ENCODE data around the gene OBSL1.

The OBSL1 gene

DNA sequence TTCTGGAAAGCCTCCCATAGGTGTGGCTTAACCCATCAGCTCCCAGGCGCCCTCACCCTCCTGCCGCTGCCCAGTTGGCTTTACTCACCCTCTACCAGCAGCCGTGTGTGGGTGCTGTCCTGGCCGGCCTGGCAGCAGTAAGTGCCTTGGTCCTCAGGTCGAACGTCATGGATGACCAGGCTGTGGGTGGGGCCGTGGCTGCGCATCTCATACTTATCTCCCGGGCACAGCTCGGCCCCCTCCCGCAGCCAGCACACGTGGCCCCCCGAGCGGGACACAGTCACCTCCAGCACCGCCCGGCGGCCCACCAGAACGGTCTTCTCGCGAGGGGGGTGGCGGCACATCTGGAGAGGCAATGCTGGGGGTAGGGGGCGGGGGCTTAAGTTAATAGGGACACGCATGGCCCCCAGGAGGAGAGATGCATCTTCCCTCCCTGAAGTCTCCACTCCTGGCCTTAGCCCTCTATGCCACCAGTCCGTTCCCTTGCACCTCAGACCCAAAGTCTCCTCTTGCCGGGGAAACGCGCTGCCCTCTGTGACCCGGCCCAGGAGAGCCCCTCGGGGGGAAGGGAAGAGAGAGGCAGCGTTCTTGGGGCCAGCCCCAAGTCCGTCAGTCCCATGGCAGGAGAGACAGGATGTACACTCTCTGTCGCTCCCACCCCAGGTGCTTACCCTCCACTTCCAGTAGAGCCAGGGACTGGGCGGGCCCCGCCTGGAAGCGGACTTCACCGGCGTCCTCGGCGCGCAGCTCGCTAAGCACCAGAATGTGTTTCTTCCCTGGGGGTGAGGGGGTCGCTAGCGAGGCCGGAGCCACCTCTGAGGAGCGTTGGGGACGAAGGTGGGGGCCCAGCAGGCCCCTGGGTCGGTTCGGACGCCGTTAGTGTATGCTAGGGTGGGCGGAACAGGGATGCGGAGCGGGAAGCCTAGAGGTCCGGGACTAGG, 19.6 kb downstream of the OBSL1 start:
- no peak for DNase-seq (ENCODE audit: extremely low read depth, low read depth)
- H3K4me3 ChIP-seq (replicated peaks; ENCODE audit: low read depth, low read length) = peak overlapping the region; percentile 44
- TF ChIP-seq CTCF (IDR thresholded peaks at IDR 0.05; ENCODE audit: low read depth, low read length, missing control alignments) = no peak

GRCh38 chr2:219549619-219550018, 21.7 kb downstream of the OBSL1 start:
- DNase-seq (ENCODE audit: extremely low read depth, low read depth) = no peak
- no peak overlapping the region for H3K4me3 ChIP-seq (replicated peaks; ENCODE audit: low read depth, low read length)
- TF ChIP-seq CTCF (IDR thresholded peaks at IDR 0.05; ENCODE audit: low read depth, low read length, missing control alignments) = no peak

- no peak for TF ChIP-seq CTCF (IDR thresholded peaks at IDR 0.05; ENCODE audit: low read depth, low read length, missing control alignments)
- DNase-seq (ENCODE audit: extremely low read depth, low read depth) = no peak
- H3K4me3 ChIP-seq (replicated peaks; ENCODE audit: low read depth, low read length) = no peak overlapping the region
Measured at GRCh38 chr2:219548990-219549389, 22.3 kb downstream of the OBSL1 start.

DNA sequence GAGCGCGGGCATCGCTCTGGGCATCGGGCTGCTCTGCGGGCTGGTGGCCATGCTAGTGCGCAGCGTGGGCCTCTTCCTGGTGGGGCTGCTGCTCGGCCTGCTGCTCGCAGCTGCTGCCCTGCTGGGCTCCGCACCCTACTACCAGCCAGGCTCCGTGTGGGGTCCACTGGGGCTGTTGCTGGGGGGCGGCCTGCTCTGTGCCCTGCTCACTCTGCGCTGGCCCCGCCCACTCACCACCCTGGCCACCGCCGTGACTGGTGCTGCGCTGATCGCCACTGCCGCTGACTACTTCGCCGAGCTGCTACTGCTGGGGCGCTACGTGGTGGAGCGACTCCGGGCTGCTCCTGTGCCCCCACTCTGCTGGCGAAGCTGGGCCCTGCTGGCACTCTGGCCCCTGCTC, 23.7 kb downstream of the OBSL1 start:
- no peak overlapping the region for H3K4me3 ChIP-seq (replicated peaks; ENCODE audit: low read depth, low read length)
- TF ChIP-seq CTCF (IDR thresholded peaks at IDR 0.05; ENCODE audit: low read depth, low read length, missing control alignments) = no peak
- DNase-seq (ENCODE audit: extremely low read depth, low read depth) = no peak

GRCh38 chr2:219545943-219546352, 25.4 kb downstream of the OBSL1 start:
- no peak for DNase-seq (ENCODE audit: extremely low read depth, low read depth)
- TF ChIP-seq CTCF (IDR thresholded peaks at IDR 0.05; ENCODE audit: low read depth, low read length, missing control alignments) = no peak
- H3K4me3 ChIP-seq (replicated peaks; ENCODE audit: low read depth, low read length) = no peak overlapping the region

DNA sequence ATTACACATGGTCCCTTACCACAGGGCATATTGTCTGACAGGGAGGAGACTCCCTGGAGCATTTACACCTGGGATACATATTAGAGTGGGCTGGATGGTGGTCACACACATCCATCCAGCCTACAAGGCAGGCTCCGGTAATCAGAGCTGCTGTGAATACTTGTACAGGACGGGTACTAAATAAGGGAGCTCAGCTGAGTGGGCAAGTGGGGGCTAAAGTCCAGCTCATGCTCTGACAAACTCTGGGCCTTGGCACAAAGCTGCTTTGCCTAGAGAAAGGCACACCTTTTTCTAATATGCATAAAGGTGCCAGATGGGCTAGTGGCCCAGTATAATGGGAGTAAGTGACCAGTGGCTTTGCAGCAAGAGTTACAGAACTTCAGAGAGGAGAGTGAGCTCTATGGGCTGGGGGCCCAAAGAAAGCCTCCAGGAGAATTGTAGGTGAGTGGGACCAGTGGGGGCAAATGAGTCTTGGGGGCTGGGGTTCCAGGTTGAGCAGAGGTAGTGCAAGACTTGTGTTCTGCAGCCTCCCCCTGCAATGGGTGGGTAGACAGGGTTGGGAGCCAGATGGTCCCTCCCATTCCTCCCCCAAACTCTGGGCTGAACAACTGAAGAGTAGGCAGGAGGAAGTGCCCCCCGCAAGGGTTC, 25.9 kb downstream of the OBSL1 start:
- TF ChIP-seq CTCF (IDR thresholded peaks at IDR 0.05; ENCODE audit: low read depth, low read length, missing control alignments) = no peak
- no peak for DNase-seq (ENCODE audit: extremely low read depth, low read depth)
- H3K4me3 ChIP-seq (replicated peaks; ENCODE audit: low read depth, low read length) = no peak overlapping the region
